ENCODE data around the gene ELAPOR1. TPM values are rescaled to one million over a fixed set of nuclear protein-coding genes. Genes with fewer than 3 reads are reported as not detected.
A peak's percentile ranks its signal among the peaks of the same experiment; 100 is the strongest.

Gene ELAPOR1
- total and polyA plus RNA-seq, 4 donors: 4.0 to 9.3 (median 7.9) TPM

- DNase-seq (ENCODE audit: low read depth in 4 of 6, low spot score in 6 of 6): peak in 1 of 6 donors; percentile 81
- Histone ChIP-seq H3K27ac (ENCODE audit: low read depth, low read length) (no peak overlapping the region), H3K4me1 (ENCODE audit: control insufficient read depth, insufficient read depth, low read length) (peaks cover 10% of the 10 kb centered on the region), H3K27me3 (ENCODE audit: control insufficient read depth, insufficient read depth, low read length) (no peaks in the 10 kb centered on the region), H3K9me3 (ENCODE audit: control insufficient read depth, insufficient read depth, low read length) (no peaks in the 10 kb centered on the region), H3K4me3 (ENCODE audit: low read depth, low read length) (no peak overlapping the region), H3K36me3 (ENCODE audit: control insufficient read depth, insufficient read depth, low read length) (peaks cover 15% of the 10 kb centered on the region)
- WGBS (ENCODE audit: insufficient coverage): 100% methylated on average over 1 of the region's 1 CpG
Observed at GRCh38 chr1:109094871-109095270, 19.0 kb upstream of the ELAPOR1 start.

DNA sequence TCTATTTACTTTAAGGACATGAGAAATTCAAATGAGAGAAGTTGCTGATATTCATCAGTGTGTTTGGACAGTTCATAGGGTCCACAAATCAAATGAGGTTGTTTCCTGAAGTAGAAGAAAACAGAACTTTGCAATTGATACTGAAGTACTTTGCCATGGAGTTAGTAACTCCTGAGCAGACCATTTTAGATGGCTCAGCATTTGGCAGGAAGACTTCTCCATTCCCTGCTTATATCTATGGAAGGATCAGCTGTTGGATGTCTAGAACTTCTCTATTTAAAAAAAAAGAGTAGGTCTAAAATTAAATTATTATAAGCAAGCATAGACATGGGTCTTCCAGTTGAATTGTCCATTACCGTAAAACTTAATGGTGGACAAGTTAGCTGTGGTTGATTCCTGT, 18.3 kb upstream of the ELAPOR1 start:
- Histone ChIP-seq H3K27me3 (ENCODE audit: control insufficient read depth, insufficient read depth, low read length) (no peaks in the 10 kb centered on the region), H3K27ac (ENCODE audit: low read depth, low read length) (no peak overlapping the region), H3K4me1 (ENCODE audit: control insufficient read depth, insufficient read depth, low read length) (peaks cover 6% of the 10 kb centered on the region), H3K9me3 (ENCODE audit: control insufficient read depth, insufficient read depth, low read length) (no peaks in the 10 kb centered on the region), H3K4me3 (ENCODE audit: low read depth, low read length) (no peak overlapping the region), H3K36me3 (ENCODE audit: control insufficient read depth, insufficient read depth, low read length) (peaks cover 15% of the 10 kb centered on the region)
- no CpG with 5 or more reads among the region's 1 CpG for WGBS (ENCODE audit: insufficient coverage)
- DNase-seq (ENCODE audit: low read depth in 4 of 6, low spot score in 6 of 6): no peak

GRCh38 chr1:109096120-109096519, 17.8 kb upstream of the ELAPOR1 start:
- no CpG with 5 or more reads among the region's 1 CpG for WGBS (ENCODE audit: insufficient coverage)
- Histone ChIP-seq H3K27me3 (ENCODE audit: control insufficient read depth, insufficient read depth, low read length) (no peaks in the 10 kb centered on the region), H3K4me1 (ENCODE audit: control insufficient read depth, insufficient read depth, low read length) (peaks cover 11% of the 10 kb centered on the region), H3K4me3 (ENCODE audit: low read depth, low read length) (no peak overlapping the region), H3K36me3 (ENCODE audit: control insufficient read depth, insufficient read depth, low read length) (peaks cover 15% of the 10 kb centered on the region), H3K27ac (ENCODE audit: low read depth, low read length) (no peak overlapping the region), H3K9me3 (ENCODE audit: control insufficient read depth, insufficient read depth, low read length) (no peaks in the 10 kb centered on the region)
- no peak for DNase-seq (ENCODE audit: low read depth in 4 of 6, low spot score in 6 of 6)

DNA sequence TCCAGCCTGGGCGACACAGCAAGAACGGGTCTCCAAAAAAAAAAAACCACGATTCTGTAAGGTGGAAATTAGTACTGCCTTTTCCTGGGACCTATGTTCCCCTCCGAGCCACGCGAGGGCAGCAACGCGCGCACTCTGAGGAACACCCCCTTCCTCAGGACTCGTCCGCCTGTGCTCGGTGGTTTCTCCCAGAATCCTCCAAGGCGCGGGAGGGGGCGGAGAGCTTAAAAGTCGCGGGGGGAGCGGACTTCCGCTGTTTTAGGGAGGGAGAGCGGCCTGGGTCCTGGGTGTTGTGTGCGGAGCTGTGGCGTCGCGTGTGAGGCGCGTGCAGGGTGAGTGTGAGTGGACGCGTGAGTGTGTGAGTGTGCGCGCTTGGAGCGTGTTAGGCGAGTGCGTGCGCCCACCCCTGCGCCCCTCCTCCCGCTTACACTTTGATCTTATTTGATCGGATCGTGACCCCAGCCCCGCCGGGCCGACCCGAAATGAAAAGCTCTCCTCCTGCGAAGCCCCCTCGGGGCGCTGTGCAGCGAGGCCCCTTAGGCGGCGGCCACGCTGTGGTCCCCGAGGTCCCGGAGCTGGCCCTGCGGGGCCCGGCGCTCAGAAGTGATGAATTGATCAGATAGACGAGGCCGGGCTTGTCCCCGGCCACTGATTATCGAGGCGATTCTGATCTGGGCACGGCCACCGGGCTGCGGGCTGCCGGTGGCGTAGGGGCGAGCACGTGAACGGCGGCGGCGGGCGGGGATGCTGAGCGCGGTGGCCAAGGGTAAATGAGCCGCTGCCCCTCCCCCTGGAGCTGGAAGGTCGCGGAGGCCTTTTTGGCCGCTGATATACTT, 13.8 kb upstream of the ELAPOR1 start:
- peaks cover 15% of the 10 kb centered on the region for H3K4me1 ChIP-seq (ENCODE audit: control insufficient read depth, insufficient read depth, low read length)
- H3K9me3 ChIP-seq (ENCODE audit: control insufficient read depth, insufficient read depth, low read length): no peaks in the 10 kb centered on the region
- peak overlapping the region; percentile 96 for H3K4me3 ChIP-seq (ENCODE audit: low read depth, low read length)
- H3K27ac ChIP-seq (ENCODE audit: low read depth, low read length): peak overlapping the region; percentile 93
- peaks cover 8% of the 10 kb centered on the region for H3K36me3 ChIP-seq (ENCODE audit: control insufficient read depth, insufficient read depth, low read length)
- DNase-seq (ENCODE audit: low read depth in 4 of 6, low spot score in 6 of 6): peak; percentile 89 to 99 (median 96)
- no peaks in the 10 kb centered on the region for H3K27me3 ChIP-seq (ENCODE audit: control insufficient read depth, insufficient read depth, low read length)
- under 1% methylated on average over 74 of the region's 77 CpGs for WGBS (ENCODE audit: insufficient coverage)

DNA sequence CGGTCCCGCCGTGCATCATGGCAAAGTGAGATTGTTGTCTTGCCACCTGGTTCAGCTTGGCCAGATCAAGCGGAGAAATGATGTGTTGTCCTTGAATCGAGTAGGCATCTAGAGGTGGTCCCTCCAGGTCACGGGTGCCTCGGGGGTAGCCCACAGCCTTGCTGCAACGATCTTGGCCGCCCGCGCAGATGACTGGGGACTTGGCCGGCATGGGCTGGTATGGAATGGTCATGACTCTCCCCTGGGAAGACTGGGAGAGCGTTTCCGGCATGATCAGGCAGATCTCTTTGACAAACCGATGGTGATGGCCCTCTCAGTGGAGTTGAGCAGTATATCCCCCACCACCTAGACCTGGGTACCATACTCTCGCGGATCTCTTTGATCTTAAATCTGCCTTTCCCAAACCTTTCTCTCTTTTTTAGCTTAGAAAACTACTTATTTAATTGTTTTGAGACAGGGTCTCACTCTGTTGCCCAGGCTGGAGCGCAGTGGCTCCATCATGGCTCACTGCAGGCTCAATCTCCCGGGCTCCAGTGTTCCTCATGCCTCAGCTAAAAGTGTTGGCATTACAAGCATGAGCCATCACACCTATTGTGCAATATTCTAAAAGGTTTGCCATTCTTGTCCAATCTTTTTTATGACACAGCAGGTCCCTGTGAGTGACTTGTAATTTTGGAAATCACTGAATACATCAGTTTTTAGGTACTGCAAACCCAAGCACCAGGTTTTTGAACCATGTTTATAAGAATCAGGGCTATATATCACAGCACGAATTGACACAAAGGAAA, 9.4 kb upstream of the ELAPOR1 start:
- Histone ChIP-seq H3K36me3 (ENCODE audit: control insufficient read depth, insufficient read depth, low read length) (peaks cover 8% of the 10 kb centered on the region), H3K27me3 (ENCODE audit: control insufficient read depth, insufficient read depth, low read length) (no peaks in the 10 kb centered on the region), H3K27ac (ENCODE audit: low read depth, low read length) (no peak overlapping the region), H3K9me3 (ENCODE audit: control insufficient read depth, insufficient read depth, low read length) (no peaks in the 10 kb centered on the region), H3K4me1 (ENCODE audit: control insufficient read depth, insufficient read depth, low read length) (peaks cover 12% of the 10 kb centered on the region), H3K4me3 (ENCODE audit: low read depth, low read length) (no peak overlapping the region)
- WGBS (ENCODE audit: insufficient coverage): 92% methylated on average over 17 of the region's 20 CpGs
- DNase-seq (ENCODE audit: low read depth in 4 of 6, low spot score in 6 of 6): no peak

- no peak for DNase-seq (ENCODE audit: low read depth in 4 of 6, low spot score in 6 of 6)
- H3K36me3 ChIP-seq (ENCODE audit: control insufficient read depth, insufficient read depth, low read length): peaks cover 8% of the 10 kb centered on the region
- no CpG with 5 or more reads among the region's 4 CpGs for WGBS (ENCODE audit: insufficient coverage)
- no peaks in the 10 kb centered on the region for H3K27me3 ChIP-seq (ENCODE audit: control insufficient read depth, insufficient read depth, low read length)
- H3K9me3 ChIP-seq (ENCODE audit: control insufficient read depth, insufficient read depth, low read length): no peaks in the 10 kb centered on the region
- H3K4me3 ChIP-seq (ENCODE audit: low read depth, low read length): no peak overlapping the region
- peaks cover 6% of the 10 kb centered on the region for H3K4me1 ChIP-seq (ENCODE audit: control insufficient read depth, insufficient read depth, low read length)
- H3K27ac ChIP-seq (ENCODE audit: low read depth, low read length): no peak overlapping the region
Observed at GRCh38 chr1:109105881-109106280, 8.0 kb upstream of the ELAPOR1 start.

GRCh38 chr1:109107785-109108184, 6.1 kb upstream of the ELAPOR1 start:
- no peaks in the 10 kb centered on the region for H3K9me3 ChIP-seq (ENCODE audit: control insufficient read depth, insufficient read depth, low read length)
- peaks cover 5% of the 10 kb centered on the region for H3K4me1 ChIP-seq (ENCODE audit: control insufficient read depth, insufficient read depth, low read length)
- H3K4me3 ChIP-seq (ENCODE audit: low read depth, low read length): no peak overlapping the region
- H3K36me3 ChIP-seq (ENCODE audit: control insufficient read depth, insufficient read depth, low read length): peaks cover 3% of the 10 kb centered on the region
- WGBS (ENCODE audit: insufficient coverage): 79% methylated on average over 5 of the region's 7 CpGs
- H3K27me3 ChIP-seq (ENCODE audit: control insufficient read depth, insufficient read depth, low read length): no peaks in the 10 kb centered on the region
- DNase-seq (ENCODE audit: low read depth in 4 of 6, low spot score in 6 of 6): no peak
- H3K27ac ChIP-seq (ENCODE audit: low read depth, low read length): no peak overlapping the region

GRCh38 chr1:109109906-109110305, 4.0 kb upstream of the ELAPOR1 start:
- no peaks in the 10 kb centered on the region for H3K36me3 ChIP-seq (ENCODE audit: control insufficient read depth, insufficient read depth, low read length)
- H3K4me3 ChIP-seq (ENCODE audit: low read depth, low read length): no peak overlapping the region
- peaks cover 22% of the 10 kb centered on the region for H3K4me1 ChIP-seq (ENCODE audit: control insufficient read depth, insufficient read depth, low read length)
- H3K27ac ChIP-seq (ENCODE audit: low read depth, low read length): no peak overlapping the region
- 80% methylated on average over 3 of the region's 3 CpGs for WGBS (ENCODE audit: insufficient coverage)
- H3K27me3 ChIP-seq (ENCODE audit: control insufficient read depth, insufficient read depth, low read length): peaks cover 15% of the 10 kb centered on the region
- DNase-seq (ENCODE audit: low read depth in 4 of 6, low spot score in 6 of 6): no peak
- H3K9me3 ChIP-seq (ENCODE audit: control insufficient read depth, insufficient read depth, low read length): no peaks in the 10 kb centered on the region

DNA sequence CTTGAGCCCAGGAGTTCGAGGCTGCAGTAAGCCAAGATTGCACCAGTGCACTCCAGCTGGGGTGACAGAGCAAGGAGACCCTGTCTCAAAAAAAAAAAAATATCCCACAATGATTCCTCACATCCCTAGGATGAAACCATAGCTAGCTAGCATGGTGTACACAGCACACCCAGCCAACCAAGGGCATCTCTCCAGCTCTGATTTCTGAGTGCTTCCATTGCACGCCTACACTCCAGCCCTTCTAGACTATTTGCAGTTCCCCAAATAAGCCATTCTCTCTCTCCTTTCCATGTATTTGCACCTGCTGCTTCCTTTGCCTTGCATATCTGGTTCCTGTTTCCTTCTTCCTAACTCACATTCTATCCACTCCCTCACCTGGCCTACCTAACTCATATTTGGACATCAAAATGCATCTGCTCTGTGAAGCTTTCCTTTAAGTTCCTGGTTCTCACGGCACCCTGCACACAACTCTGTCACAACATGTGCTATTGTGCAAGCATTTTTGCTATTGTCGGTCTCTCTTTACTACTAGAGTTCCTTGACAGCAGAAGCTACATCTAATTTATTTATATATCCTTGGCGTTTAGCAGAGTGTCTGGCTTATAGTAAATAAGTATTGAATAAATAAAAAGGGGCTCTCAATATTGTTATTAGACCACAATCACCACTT, 2.4 kb upstream of the ELAPOR1 start:
- Histone ChIP-seq H3K27me3 (ENCODE audit: control insufficient read depth, insufficient read depth, low read length) (peaks cover 15% of the 10 kb centered on the region), H3K4me1 (ENCODE audit: control insufficient read depth, insufficient read depth, low read length) (peaks cover 22% of the 10 kb centered on the region)
- DNase-seq (ENCODE audit: low read depth in 4 of 6, low spot score in 6 of 6): no peak

More for the DNA sequence above, 2.4 kb upstream of the ELAPOR1 start:
- 73% methylated on average over 2 of the region's 5 CpGs for WGBS (ENCODE audit: insufficient coverage)
- Histone ChIP-seq H3K27ac (ENCODE audit: low read depth, low read length) (no peak overlapping the region), H3K36me3 (ENCODE audit: control insufficient read depth, insufficient read depth, low read length) (no peaks in the 10 kb centered on the region), H3K9me3 (ENCODE audit: control insufficient read depth, insufficient read depth, low read length) (no peaks in the 10 kb centered on the region), H3K4me3 (ENCODE audit: low read depth, low read length) (no peak overlapping the region)

All from spinal cord (tissue), 10 donors.